Smooth muscle cell of the umbilical artery (primary cell): ENCODE measurements around the gene QRICH2. TPM values are rescaled to one million over a fixed set of nuclear protein-coding genes. Genes with fewer than 3 reads are reported as not detected.

Experiments used
- total RNA-seq: library from RNA; depleted of rRNA; stranded (reverse); fragments of >200 nt; gene quantifications from 2 replicates; pipeline ENCODE4 v1.2.3, GENCODE V29; 2014

Gene QRICH2, protein sequence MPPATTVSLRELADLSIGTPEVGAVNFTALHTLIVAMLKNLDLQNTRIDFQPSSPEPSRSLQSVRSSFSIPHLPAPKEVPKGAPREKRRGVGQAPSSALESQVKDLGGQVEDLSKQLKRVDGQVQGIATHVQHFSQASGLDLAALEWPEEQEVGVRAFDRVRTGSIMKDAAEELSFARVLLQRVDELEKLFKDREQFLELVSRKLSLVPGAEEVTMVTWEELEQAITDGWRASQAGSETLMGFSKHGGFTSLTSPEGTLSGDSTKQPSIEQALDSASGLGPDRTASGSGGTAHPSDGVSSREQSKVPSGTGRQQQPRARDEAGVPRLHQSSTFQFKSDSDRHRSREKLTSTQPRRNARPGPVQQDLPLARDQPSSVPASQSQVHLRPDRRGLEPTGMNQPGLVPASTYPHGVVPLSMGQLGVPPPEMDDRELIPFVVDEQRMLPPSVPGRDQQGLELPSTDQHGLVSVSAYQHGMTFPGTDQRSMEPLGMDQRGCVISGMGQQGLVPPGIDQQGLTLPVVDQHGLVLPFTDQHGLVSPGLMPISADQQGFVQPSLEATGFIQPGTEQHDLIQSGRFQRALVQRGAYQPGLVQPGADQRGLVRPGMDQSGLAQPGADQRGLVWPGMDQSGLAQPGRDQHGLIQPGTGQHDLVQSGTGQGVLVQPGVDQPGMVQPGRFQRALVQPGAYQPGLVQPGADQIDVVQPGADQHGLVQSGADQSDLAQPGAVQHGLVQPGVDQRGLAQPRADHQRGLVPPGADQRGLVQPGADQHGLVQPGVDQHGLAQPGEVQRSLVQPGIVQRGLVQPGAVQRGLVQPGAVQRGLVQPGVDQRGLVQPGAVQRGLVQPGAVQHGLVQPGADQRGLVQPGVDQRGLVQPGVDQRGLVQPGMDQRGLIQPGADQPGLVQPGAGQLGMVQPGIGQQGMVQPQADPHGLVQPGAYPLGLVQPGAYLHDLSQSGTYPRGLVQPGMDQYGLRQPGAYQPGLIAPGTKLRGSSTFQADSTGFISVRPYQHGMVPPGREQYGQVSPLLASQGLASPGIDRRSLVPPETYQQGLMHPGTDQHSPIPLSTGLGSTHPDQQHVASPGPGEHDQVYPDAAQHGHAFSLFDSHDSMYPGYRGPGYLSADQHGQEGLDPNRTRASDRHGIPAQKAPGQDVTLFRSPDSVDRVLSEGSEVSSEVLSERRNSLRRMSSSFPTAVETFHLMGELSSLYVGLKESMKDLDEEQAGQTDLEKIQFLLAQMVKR (N-terminal part only)
- 4.8 and 5.1 TPM in 2 replicates for total RNA-seq

DNA sequence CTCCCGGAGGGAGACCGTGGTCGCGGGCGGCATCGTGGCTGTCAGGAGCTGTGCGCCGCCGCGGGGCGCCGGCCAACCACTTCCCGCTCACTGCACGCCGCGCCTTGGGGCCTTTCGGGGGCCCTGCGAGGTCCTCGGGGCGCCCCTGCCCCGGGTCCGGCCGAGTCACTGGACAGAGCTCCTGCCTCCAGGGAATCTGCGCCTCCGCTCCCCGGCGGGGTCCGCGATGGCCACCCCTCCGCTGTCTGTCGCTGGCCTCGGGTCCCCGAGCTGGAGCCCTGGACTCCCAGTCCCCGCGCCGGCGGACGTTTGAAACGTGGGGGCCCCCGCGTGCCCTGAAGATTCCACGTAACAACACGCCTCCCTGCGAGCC, at the start of gene QRICH2:
Gene QRICH2 (minus strand): TSS at position 311 of the 373 bp plus-strand sequence. CDS start 278 bp downstream, at position 33.

DNA sequence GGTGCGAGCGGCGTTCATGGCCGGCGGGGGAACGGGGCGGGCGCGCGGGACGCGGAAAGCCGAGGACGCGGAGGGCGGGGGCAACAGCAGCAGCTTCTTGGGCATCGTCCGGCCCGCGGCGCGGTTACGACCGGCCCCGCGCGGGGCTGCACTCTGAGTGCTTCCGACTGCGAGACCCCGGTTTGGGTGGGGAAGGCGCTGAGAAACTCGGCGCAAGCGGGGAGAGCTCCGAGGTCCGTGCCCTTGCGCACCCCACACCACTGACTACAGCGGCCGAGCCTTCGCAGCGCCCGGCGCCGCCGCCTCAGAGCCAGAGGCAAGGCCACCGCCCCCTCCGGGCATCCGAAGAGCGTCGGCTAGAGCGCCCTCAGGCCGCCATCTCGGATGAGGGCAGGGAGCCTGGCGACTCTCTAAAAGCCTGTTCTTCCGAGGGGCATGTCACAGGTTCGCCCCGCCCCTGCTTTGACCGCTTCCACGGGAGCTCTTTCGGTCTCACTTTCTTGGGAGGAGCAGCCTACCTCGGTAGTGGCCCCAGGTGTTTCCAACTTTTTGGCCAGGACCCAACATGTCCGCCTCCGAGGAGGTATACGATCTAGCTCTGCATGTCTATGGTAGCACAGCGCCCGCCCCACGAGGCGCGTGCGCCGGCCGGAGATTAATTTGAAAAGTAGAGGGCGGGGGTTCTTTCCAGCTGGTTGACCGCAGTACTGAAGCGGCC, 45.7 kb upstream of the QRICH2 start, which contains the start of gene PRPSAP1:
Gene PRPSAP1 (minus strand): TSS at position 318 of the 718 bp plus-strand sequence. CDS start 213 bp downstream, at position 105.

DNA sequence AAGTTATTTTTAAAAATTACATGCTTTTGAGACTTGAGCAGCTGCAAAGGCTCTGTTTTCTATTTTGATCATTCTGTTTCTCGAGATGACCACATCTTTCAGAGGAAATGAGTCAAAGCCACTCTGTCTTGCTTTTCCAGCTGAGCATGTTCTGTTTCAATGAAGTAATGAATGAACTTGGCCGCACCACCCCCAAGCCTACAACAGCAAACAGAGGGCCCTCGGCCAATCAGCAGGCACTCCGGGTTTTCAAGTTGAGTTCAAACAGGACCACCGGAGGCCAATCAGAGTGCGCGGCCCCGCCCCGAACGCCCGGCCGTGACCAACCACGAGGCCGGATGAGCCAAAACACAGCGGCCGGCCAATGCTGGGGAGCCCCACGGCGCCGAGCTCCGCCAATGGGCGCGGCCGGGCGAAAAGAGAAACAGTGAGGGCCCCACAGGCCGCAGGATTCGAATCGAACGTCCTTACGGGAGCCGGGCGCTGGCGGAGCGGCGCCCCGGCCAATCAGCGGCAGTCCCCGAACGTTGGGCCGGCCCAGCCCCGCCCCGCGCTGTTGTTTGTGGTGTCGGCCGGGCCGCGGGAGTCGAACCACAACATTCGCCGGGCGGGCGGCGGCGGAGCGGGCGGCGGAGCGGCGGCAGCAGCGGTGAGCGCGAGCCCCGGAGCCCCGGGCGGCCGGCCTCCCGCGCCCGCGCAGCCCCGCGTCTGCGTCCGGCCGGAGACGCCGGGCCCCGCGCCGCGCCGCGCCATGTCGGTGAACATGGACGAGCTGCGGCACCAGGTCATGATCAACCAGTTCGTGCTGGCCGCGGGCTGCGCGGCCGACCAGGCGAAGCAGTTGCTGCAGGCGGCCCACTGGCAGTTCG, 43.1 kb downstream of the QRICH2 start, which contains the start of gene UBALD2:
Gene UBALD2 (plus strand): TSS at position 594 of the 869 bp plus-strand sequence. CDS start 158 bp downstream, at position 752.

DNA sequence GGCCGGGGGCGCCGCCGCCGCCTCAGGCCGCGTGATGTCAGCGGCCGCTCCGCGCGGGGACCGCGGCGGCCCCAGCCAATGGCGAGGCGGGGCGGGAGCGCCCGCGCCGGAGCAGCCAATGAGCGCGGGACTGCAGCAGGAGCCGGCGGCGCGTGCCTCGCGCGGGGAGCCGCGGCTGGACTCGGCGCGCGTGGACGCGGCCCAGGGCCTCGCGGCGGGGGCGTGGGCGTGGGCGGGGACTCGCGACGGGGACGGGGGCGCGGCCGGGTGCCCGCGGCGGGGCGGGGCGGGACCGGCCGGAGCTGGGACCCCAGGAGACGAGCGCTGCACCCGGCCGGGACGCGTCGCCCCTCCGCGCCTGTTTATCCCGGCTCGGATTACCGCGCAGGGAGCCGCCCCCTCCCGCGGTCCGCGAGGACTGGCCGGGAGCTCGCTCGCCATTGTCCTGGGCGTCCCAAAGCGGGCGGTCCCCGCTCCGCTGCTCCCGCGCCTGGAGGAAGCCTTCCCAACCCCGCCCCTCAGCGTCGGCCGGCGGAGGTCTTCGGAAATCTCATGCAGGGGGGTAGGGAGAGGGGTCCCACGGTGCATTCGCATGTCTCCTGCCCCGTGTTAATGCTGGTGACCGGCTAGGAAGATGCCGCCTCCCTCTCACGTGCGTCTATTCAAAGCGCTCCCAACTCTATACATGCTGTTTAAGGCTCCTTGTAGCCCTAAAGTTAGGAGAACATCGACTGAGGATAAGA, 67.4 kb downstream of the QRICH2 start, which contains the start of gene RNF157:
Gene RNF157 (minus strand): TSS at position 33 of the 743 bp plus-strand sequence. CDS start 253 bp downstream, outside the sequence.

Other genes starting within 250 kb of the QRICH2 start
- 41.3 and 66.1 TPM in 2 replicates for gene SRP68, start 235.8 kb downstream of the QRICH2 start, total RNA-seq
- not detected in 2 replicates for gene GALR2, start 233.5 kb downstream of the QRICH2 start, total RNA-seq
- gene ZACN, start 229.1 kb downstream of the QRICH2 start, total RNA-seq: under 0.01 TPM in 1 of 2 replicates, not detected in the other
- 89.7 and 107 TPM in 2 replicates for gene EXOC7, start 204.5 kb downstream of the QRICH2 start, total RNA-seq
- gene FOXJ1, start 167.0 kb downstream of the QRICH2 start, total RNA-seq: not detected in 2 replicates
- gene RNF157, start 67.8 kb downstream of the QRICH2 start, total RNA-seq: 0.05 and 1.8 TPM in 2 replicates
- gene UBALD2, start 42.9 kb downstream of the QRICH2 start, total RNA-seq: 1.2 and 2.1 TPM in 2 replicates
- gene PRPSAP1, start 45.6 kb upstream of the QRICH2 start, total RNA-seq: 42.5 and 46.5 TPM in 2 replicates
- 42.5 and 101 TPM in 2 replicates for gene SPHK1, start 76.3 kb upstream of the QRICH2 start, total RNA-seq
- 22.6 and 46.2 TPM in 2 replicates for gene UBE2O, start 144.9 kb upstream of the QRICH2 start, total RNA-seq
- gene AANAT, start 159.3 kb upstream of the QRICH2 start, total RNA-seq: 0.37 TPM in 1 of 2 replicates, not detected in the other
- gene RHBDF2, start 193.1 kb upstream of the QRICH2 start, total RNA-seq: 9.5 and 33.7 TPM in 2 replicates
- 5.9 and 7.1 TPM in 2 replicates for gene CYGB, start 229.4 kb upstream of the QRICH2 start, total RNA-seq
- gene PRCD, start 231.8 kb upstream of the QRICH2 start, total RNA-seq: 1.2 and 1.5 TPM in 2 replicates